ENCODE results near the gene SLC35F3. TPM values are rescaled to one million over a fixed set of nuclear protein-coding genes. Genes with fewer than 3 reads are reported as not detected.

The SLC35F3 gene
- total RNA-seq, 1 experiment from 2014 or later, result 19.1 TPM

DNA sequence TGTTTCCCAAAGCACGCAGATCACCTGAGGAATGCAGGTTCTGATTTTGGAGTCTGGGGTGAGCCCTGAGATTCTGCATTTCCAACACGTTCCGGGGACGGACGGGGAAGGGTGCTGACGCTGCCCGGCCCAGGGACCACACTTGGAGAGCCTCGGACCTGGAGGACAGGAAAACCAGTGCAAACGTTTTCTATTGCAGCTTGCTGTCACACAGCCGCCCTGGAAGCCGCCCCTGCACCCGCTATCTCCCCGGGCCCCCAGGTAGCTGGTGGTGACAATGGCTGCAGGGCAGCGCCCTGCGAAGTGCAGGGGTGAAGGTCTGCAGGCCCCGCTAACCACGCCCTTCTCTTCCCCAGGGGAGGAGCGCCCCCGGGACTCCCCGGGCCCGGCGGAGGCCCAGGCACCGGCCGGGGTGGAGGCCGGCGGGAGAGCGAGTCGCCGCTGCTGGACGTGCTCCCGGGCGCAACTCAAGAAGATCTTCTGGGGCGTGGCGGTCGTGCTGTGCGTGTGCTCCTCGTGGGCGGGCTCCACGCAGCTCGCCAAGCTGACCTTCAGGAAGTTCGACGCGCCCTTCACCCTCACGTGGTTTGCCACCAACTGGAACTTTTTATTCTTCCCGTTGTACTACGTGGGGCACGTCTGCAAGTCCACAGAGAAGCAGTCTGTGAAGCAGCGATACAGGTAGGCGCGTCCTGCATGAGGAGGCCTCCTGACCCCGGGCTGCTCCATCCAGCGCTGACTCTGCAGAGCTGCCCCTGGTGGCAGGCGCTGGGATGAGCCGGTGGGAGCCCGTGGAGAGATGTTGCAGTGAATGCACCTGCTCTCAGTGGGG is 326.8 kb downstream of the SLC35F3 start:
- ATAC-seq (peak; percentile 50; the same call in 1 of the 2 replicates), DNase-seq (ENCODE audit: low read depth, low spot score) (no peak)
- Histone ChIP-seq H3K4me3 (ENCODE audit: low read depth in 2 of 2, low read length in 2 of 2) (no peak overlapping the region), H3K36me3 (ENCODE audit: control insufficient read depth, insufficient read depth, low read length) (no peaks in the 10 kb centered on the region), H3K9me3 (ENCODE audit: control insufficient read depth, insufficient read depth, low read depth, low read length) (no peaks in the 10 kb centered on the region), H3K4me1 (ENCODE audit: control insufficient read depth, insufficient read depth, low read length) (no peaks in the 10 kb centered on the region), H3K27me3 (ENCODE audit: control insufficient read depth, insufficient read depth, low read length) (no peaks in the 10 kb centered on the region), H3K27ac (ENCODE audit: low read length) (no peak overlapping the region)
- no TSS peak for BruUV-seq (replicated peaks)
- in situ Hi-C loops (cut with HindIII; ENCODE audit: low pct_unique_long_range_greater_than_20kb, low sequenced_read_pairs) (no loop called here), intact Hi-C loops (cut with micrococcal nuclease; ENCODE audit: unreplicated experiment) (no loop called here)
- ChIA-PET POLR2A (no interaction called here), CTCF (no interaction called here)
- no peak for TF ChIP-seq TCF7L2 (IDR thresholded peaks at IDR 0.05; ENCODE audit: low read depth, low read length)
- no peak for TF ChIP-seq POLR2AphosphoS5 (IDR thresholded peaks at IDR 0.05; ENCODE audit: low read depth, low read length)
- TF ChIP-seq, protein P1, sequence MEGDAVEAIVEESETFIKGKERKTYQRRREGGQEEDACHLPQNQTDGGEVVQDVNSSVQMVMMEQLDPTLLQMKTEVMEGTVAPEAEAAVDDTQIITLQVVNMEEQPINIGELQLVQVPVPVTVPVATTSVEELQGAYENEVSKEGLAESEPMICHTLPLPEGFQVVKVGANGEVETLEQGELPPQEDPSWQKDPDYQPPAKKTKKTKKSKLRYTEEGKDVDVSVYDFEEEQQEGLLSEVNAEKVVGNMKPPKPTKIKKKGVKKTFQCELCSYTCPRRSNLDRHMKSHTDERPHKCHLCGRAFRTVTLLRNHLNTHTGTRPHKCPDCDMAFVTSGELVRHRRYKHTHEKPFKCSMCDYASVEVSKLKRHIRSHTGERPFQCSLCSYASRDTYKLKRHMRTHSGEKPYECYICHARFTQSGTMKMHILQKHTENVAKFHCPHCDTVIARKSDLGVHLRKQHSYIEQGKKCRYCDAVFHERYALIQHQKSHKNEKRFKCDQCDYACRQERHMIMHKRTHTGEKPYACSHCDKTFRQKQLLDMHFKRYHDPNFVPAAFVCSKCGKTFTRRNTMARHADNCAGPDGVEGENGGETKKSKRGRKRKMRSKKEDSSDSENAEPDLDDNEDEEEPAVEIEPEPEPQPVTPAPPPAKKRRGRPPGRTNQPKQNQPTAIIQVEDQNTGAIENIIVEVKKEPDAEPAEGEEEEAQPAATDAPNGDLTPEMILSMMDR (IDR thresholded peaks at IDR 0.05), result peak; percentile 29

DNA sequence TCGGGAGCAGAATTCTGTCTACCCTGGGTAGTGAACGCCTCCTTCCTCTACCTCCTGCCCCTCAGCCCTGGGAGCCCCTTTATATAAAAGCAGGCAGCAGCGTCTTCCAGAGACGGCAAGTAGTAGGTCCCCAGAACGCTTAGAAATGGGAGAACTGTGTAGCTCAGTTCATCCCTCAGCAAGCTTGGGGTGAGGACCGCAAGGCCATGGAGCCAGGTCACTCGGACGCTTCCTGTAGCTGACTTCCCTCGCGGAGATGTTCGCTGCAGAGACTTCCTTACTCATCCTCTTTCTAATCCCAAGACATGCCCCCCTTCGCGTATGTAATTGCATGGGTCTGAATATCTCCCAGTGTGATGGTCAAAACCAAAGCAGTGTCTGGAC is 327.4 kb downstream of the SLC35F3 start:
- ChIA-PET POLR2A (no interaction called here), CTCF (no interaction called here)
- Histone ChIP-seq H3K4me3 (ENCODE audit: low read depth in 2 of 2, low read length in 2 of 2) (no peak overlapping the region), H3K4me1 (ENCODE audit: control insufficient read depth, insufficient read depth, low read length) (no peaks in the 10 kb centered on the region), H3K27ac (ENCODE audit: low read length) (no peak overlapping the region), H3K36me3 (ENCODE audit: control insufficient read depth, insufficient read depth, low read length) (no peaks in the 10 kb centered on the region), H3K9me3 (ENCODE audit: control insufficient read depth, insufficient read depth, low read depth, low read length) (no peaks in the 10 kb centered on the region), H3K27me3 (ENCODE audit: control insufficient read depth, insufficient read depth, low read length) (no peaks in the 10 kb centered on the region)
- intact Hi-C loops (cut with micrococcal nuclease; ENCODE audit: unreplicated experiment), result no loop called here
- BruUV-seq (replicated peaks), result no TSS peak
- no peak for ATAC-seq
- no peak for DNase-seq (ENCODE audit: low read depth, low spot score)
- in situ Hi-C loops (cut with HindIII; ENCODE audit: low pct_unique_long_range_greater_than_20kb, low sequenced_read_pairs), result no loop called here
- no peak for TF ChIP-seq SIN3A (IDR thresholded peaks at IDR 0.05; ENCODE audit: borderline replicate concordance, insufficient read depth, low read depth, low read length)
- TF ChIP-seq, protein P1 (IDR thresholded peaks at IDR 0.05), result no peak
- TF ChIP-seq, protein P2, sequence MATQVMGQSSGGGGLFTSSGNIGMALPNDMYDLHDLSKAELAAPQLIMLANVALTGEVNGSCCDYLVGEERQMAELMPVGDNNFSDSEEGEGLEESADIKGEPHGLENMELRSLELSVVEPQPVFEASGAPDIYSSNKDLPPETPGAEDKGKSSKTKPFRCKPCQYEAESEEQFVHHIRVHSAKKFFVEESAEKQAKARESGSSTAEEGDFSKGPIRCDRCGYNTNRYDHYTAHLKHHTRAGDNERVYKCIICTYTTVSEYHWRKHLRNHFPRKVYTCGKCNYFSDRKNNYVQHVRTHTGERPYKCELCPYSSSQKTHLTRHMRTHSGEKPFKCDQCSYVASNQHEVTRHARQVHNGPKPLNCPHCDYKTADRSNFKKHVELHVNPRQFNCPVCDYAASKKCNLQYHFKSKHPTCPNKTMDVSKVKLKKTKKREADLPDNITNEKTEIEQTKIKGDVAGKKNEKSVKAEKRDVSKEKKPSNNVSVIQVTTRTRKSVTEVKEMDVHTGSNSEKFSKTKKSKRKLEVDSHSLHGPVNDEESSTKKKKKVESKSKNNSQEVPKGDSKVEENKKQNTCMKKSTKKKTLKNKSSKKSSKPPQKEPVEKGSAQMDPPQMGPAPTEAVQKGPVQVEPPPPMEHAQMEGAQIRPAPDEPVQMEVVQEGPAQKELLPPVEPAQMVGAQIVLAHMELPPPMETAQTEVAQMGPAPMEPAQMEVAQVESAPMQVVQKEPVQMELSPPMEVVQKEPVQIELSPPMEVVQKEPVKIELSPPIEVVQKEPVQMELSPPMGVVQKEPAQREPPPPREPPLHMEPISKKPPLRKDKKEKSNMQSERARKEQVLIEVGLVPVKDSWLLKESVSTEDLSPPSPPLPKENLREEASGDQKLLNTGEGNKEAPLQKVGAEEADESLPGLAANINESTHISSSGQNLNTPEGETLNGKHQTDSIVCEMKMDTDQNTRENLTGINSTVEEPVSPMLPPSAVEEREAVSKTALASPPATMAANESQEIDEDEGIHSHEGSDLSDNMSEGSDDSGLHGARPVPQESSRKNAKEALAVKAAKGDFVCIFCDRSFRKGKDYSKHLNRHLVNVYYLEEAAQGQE (IDR thresholded peaks at IDR 0.05; ENCODE audit: insufficient read depth in 1 of 2, low read depth in 2 of 2, low read length in 1 of 2), result no peak
- TF ChIP-seq TCF7L2 (IDR thresholded peaks at IDR 0.05; ENCODE audit: low read depth, low read length), result no peak
- TF ChIP-seq POLR2AphosphoS5 (IDR thresholded peaks at IDR 0.05; ENCODE audit: low read depth, low read length), result no peak
